Smooth muscle cell (in vitro differentiated cells): ENCODE data around the gene THAP10. TPM values are rescaled to one million over a fixed set of nuclear protein-coding genes. Genes with fewer than 3 reads are reported as not detected.
"Not testable (repeated sequence)": the region's sequence is repeated elsewhere in the genome, so short reads cannot be mapped to it uniquely, and the experiment has no call there.

Experiments
- DNase-seq: peaks from one replicate; lab custom pipeline; 2025; ENCODE audit not compliant: unreplicated experiment; lab: John Stamatoyannopoulos, UW
- H2AFZ ChIP-seq: fragments of 200-600 bp; sonication (generic); 2 replicates; pipeline ENCODE4 v1.6.0; 2016; ENCODE audit warnings: antibody characterized with exemption, low read depth, mild to moderate bottlenecking
- H3F3A ChIP-seq: fragments of 200-600 bp; sonication (generic); 2 replicates; pipeline ENCODE4 v1.6.0; 2017; ENCODE audit warnings: antibody characterized with exemption, low read depth
- H3K27ac ChIP-seq: fragments of 200-600 bp; sonication (generic); 2 replicates; pipeline ENCODE4 v1.5.1; 2016; ENCODE audit warnings: low read depth, mild to moderate bottlenecking
- H3K27me3 ChIP-seq: fragments of 200-600 bp; sonication (generic); 2 replicates; pipeline ENCODE4 v1.6.1; 2016; ENCODE audit warnings: low read depth, mild to moderate bottlenecking
- H3K36me3 ChIP-seq: fragments of 200-600 bp; sonication (generic); 2 replicates; pipeline ENCODE4 v1.5.1; 2016; ENCODE audit warnings: low read depth
- H3K4me1 ChIP-seq: fragments of 200-600 bp; sonication (generic); 2 replicates; pipeline ENCODE4 v1.5.1; 2016; ENCODE audit warnings: low read depth
- H3K4me2 ChIP-seq: fragments of 200-600 bp; sonication (generic); 2 replicates; pipeline ENCODE4 v1.6.0; 2016; ENCODE audit warnings: mild to moderate bottlenecking
- H3K4me3 ChIP-seq: fragments of 200-600 bp; sonication (generic); 2 replicates; pipeline ENCODE4 v1.5.1; 2016; ENCODE audit warnings: mild to moderate bottlenecking
- H3K79me2 ChIP-seq: fragments of 200-600 bp; sonication (generic); 2 replicates; pipeline ENCODE4 v1.6.0; 2016; ENCODE audit warnings: low read depth, mild to moderate bottlenecking
- H3K9ac ChIP-seq: fragments of 200-600 bp; sonication (generic); 2 replicates; pipeline ENCODE4 v1.6.0; 2016; ENCODE audit warnings: low read depth
- H3K9me3 ChIP-seq: fragments of 200-600 bp; sonication (generic); replicated peaks from 2 replicates; pipeline ENCODE4 v1.5.1; 2016; ENCODE audit warnings: low read depth
- H4K20me1 ChIP-seq: fragments of 200-600 bp; sonication (generic); 2 replicates; pipeline ENCODE4 v1.6.0; 2016; ENCODE audit warnings: low read depth
- CTCF ChIP-seq: fragments of 200-600 bp; sonication (generic); IDR thresholded peaks from 2 replicates; pipeline ENCODE4 v1.5.1; 2017; ENCODE audit warnings: borderline replicate concordance, mild to moderate bottlenecking, antibody characterized with exemption; ENCODE audit not compliant: insufficient read depth, poor library complexity, severe bottlenecking
- WGBS: methylation state at CpG from one replicate; pipeline ENCODE4 v1.1.7; 2016; ENCODE audit warnings: low lambda C conversion rate; 5-methylcytosine and 5-hydroxymethylcytosine counted together
- polyA plus RNA-seq: library from polyadenylated mRNA; unstranded; fragments of >200 nt; fragmentation: Nextera tagmentation; extraction: Ambion mirVana; gene quantifications from 2 replicates; pipeline ENCODE4 v1.2.1, GENCODE V29; 2016
- total RNA-seq: library from RNA; depleted of rRNA; stranded (reverse); fragments of >200 nt; gene quantifications from 2 replicates; pipeline ENCODE4 v1.2.3, GENCODE V29; 2014

THAP10 gene
- total and polyA plus RNA-seq, 2 experiments from 2014 or later = 2.0 to 2.1 TPM

- Histone ChIP-seq H3K27me3 (no peaks in the 10 kb centered on the region), H3F3A (no peaks in the 10 kb centered on the region), H3K4me1 (no peaks in the 10 kb centered on the region), H3K9ac (no peak overlapping the region), H3K36me3 (no peaks in the 10 kb centered on the region), H4K20me1 (no peaks in the 10 kb centered on the region), H3K27ac (no peak overlapping the region), H3K79me2 (no peaks in the 10 kb centered on the region), H3K4me2 (no peak overlapping the region), H2AFZ (no peak overlapping the region), H3K9me3 (no peaks in the 10 kb centered on the region), H3K4me3 (no peak overlapping the region)
- 63% methylated on average over 3 of the region's 3 CpGs for WGBS
- DNase-seq = no peak
- TF ChIP-seq CTCF = no peak
Measured at GRCh38 chr15:70933411-70933810, 41.2 kb upstream of the THAP10 start.

GRCh38 chr15:70932397-70932796, 40.2 kb upstream of the THAP10 start:
- Histone ChIP-seq H3K9me3 (no peaks in the 10 kb centered on the region), H3K36me3 (no peaks in the 10 kb centered on the region), H3K4me3 (no peak overlapping the region), H2AFZ (no peak overlapping the region), H3F3A (no peaks in the 10 kb centered on the region), H3K9ac (no peak overlapping the region), H3K27ac (no peak overlapping the region), H3K27me3 (no peaks in the 10 kb centered on the region), H4K20me1 (no peaks in the 10 kb centered on the region), H3K4me2 (no peak overlapping the region), H3K79me2 (no peaks in the 10 kb centered on the region), H3K4me1 (no peaks in the 10 kb centered on the region)
- 82% methylated on average over 2 of the region's 2 CpGs for WGBS
- no peak for DNase-seq
- TF ChIP-seq CTCF = no peak

GRCh38 chr15:70931821-70932220, 39.6 kb upstream of the THAP10 start:
- Histone ChIP-seq H3K9me3 (no peaks in the 10 kb centered on the region), H3K4me2 (no peak overlapping the region), H3K4me1 (no peaks in the 10 kb centered on the region), H4K20me1 (no peaks in the 10 kb centered on the region), H2AFZ (no peak overlapping the region), H3K27me3 (no peaks in the 10 kb centered on the region), H3K4me3 (no peak overlapping the region), H3K9ac (no peak overlapping the region), H3F3A (no peaks in the 10 kb centered on the region), H3K79me2 (no peaks in the 10 kb centered on the region), H3K27ac (no peak overlapping the region), H3K36me3 (no peaks in the 10 kb centered on the region)
- DNase-seq = no peak
- TF ChIP-seq CTCF = no peak

- not testable (repeated sequence) for H3K4me3 ChIP-seq, H3K4me1 ChIP-seq, DNase-seq, H3K36me3 ChIP-seq, H3K27ac ChIP-seq, H3K9ac ChIP-seq, H3F3A ChIP-seq, H4K20me1 ChIP-seq, H3K79me2 ChIP-seq, H3K27me3 ChIP-seq, H2AFZ ChIP-seq, H3K4me2 ChIP-seq, H3K9me3 ChIP-seq
- WGBS = 73% methylated on average over 1 of the region's 1 CpG
Measured at GRCh38 chr15:70926914-70927313, 34.7 kb upstream of the THAP10 start.
